GM12878 (cell line): ENCODE data around the gene SPRED2. TPM values are rescaled to one million over a fixed set of nuclear protein-coding genes. Genes with fewer than 3 reads are reported as not detected.

Experiments
- ATAC-seq: fragments of 200-7000 bp; cut with Tn5 transposase; 3 replicates; pipeline ENCODE4 v1.9.1; 2020; ENCODE audit warnings: mild to moderate bottlenecking, moderate library complexity
- BruUV-seq: library from RNA; stranded (reverse); fragments of 400-500 nt; replicated peaks from 2 replicates; lab custom pipeline; 2021; lab: Mats Ljungman, UMichigan
- CTCF ChIA-PET: fragments of 300-600 bp; sonication (Branson Sonifier 250); formaldehyde crosslinking; extraction: SDS; loops from one replicate; lab custom pipeline; 2021; ENCODE audit warnings: inconsistent platforms; lab: Yijun Ruan, JAX
- POLR2A ChIA-PET: fragments of 350-600 bp; formaldehyde crosslinking; extraction: SDS; loops from one replicate; lab custom pipeline; 2021; ENCODE audit warnings: inconsistent platforms; lab: Charles Lee
- RAD21 ChIA-PET: fragments of 300-600 bp; sonication (Branson Sonifier 250); formaldehyde crosslinking; loops from one replicate; lab custom pipeline; 2023; ENCODE audit warnings: antibody characterized with exemption; ENCODE audit not compliant: unreplicated experiment; lab: Charles Lee
- SMC1A ChIA-PET: fragments of 300-600 bp; sonication (Branson Sonifier 250); formaldehyde crosslinking; loops from one replicate; lab custom pipeline; 2023; ENCODE audit not compliant: unreplicated experiment, uncharacterized antibody; lab: Charles Lee
- DNase-seq: peaks from one replicate; pipeline ENCODE4 v3.0.0-alpha.2; 2011; ENCODE audit warnings: low read depth, low spot score
- FAIRE-seq: peaks from 3 replicates; lab custom pipeline; 2011; peaks lifted over from hg19 to GRCh38; lab: Jason Lieb, UNC
- H2AFZ ChIP-seq: 2 replicates; pipeline ENCODE4 v1.6.0; 2011; ENCODE audit warnings: low read depth, low read length, control low read depth; ENCODE audit not compliant: control insufficient read depth
- H3K27ac ChIP-seq: 2 replicates; pipeline ENCODE4 v1.5.1; 2011; ENCODE audit warnings: control low read depth; ENCODE audit not compliant: control insufficient read depth, insufficient read depth
- H3K27me3 ChIP-seq, 2 experiments: replicated peaks in 1 of 2; 2 replicates each; pipeline versions ENCODE4 v1.6.0 to v1.6.1; 2011; ENCODE audit warnings: low read length in 1 of 2; ENCODE audit not compliant: control insufficient read depth in 2 of 2, insufficient read depth in 2 of 2
- H3K36me3 ChIP-seq, 2 experiments: 2 replicates each; pipeline ENCODE4 v1.5.1; 2011; ENCODE audit warnings: low read length in 1 of 2; ENCODE audit not compliant: control insufficient read depth in 2 of 2, insufficient read depth in 2 of 2
- H3K4me1 ChIP-seq: 2 replicates; pipeline ENCODE4 v1.6.1; 2011; ENCODE audit warnings: mild to moderate bottlenecking, low read length, moderate library complexity, mixed read lengths; ENCODE audit not compliant: control insufficient read depth, insufficient read depth
- H3K4me2 ChIP-seq: 2 replicates; pipeline ENCODE4 v1.6.0; 2011; ENCODE audit warnings: control low read depth; ENCODE audit not compliant: control insufficient read depth, insufficient read depth
- H3K4me3 ChIP-seq: fragments of 200-600 bp; sonication (generic); 2 replicates; pipeline ENCODE4 v1.5.1; 2016
- H3K79me2 ChIP-seq: 2 replicates; pipeline ENCODE4 v1.6.0; 2011; ENCODE audit warnings: low read length; ENCODE audit not compliant: control insufficient read depth, insufficient read depth
- H3K9ac ChIP-seq: 2 replicates; pipeline ENCODE4 v1.8.0; 2011; ENCODE audit warnings: low read length, control low read depth, mixed read lengths; ENCODE audit not compliant: control insufficient read depth, insufficient read depth
- H3K9me3 ChIP-seq: replicated peaks from 3 replicates; pipeline ENCODE4 v1.5.1; 2011; ENCODE audit warnings: mild to moderate bottlenecking, low read length; ENCODE audit not compliant: control insufficient read depth, insufficient read depth
- H4K20me1 ChIP-seq: 2 replicates; pipeline ENCODE4 v1.6.0; 2011; ENCODE audit not compliant: control insufficient read depth, insufficient read depth
- E2F8 ChIP-seq: fragments of 450-650 bp; IDR thresholded peaks from 2 replicates; pipeline ENCODE4 v1.6.1; 2018; ENCODE audit warnings: mild to moderate bottlenecking, low read depth, moderate library complexity; ENCODE audit not compliant: partially characterized antibody
- ELK1 ChIP-seq: IDR thresholded peaks from 2 replicates; pipeline ENCODE4 v1.6.1; 2012; ENCODE audit warnings: low read depth, low read length, improper control_type of control experiment
- FOS ChIP-seq: IDR thresholded peaks from 3 replicates; pipeline ENCODE4 v1.6.1; 2011; ENCODE audit warnings: borderline replicate concordance; ENCODE audit not compliant: insufficient read length; ENCODE audit errors: extremely low read depth
- LARP7 ChIP-seq: fragments of 450-650 bp; IDR thresholded peaks from 2 replicates; pipeline ENCODE4 v1.6.1; 2017; ENCODE audit warnings: mild to moderate bottlenecking
- MTA3 ChIP-seq: IDR thresholded peaks from 2 replicates; pipeline ENCODE4 v1.6.1; 2012; ENCODE audit warnings: low read length, inconsistent platforms, borderline replicate concordance
- NFYB ChIP-seq: IDR thresholded peaks from 2 replicates; pipeline ENCODE4 v1.6.1; 2011; ENCODE audit warnings: low read depth, mild to moderate bottlenecking, low read length, improper control_type of control experiment, moderate library complexity; ENCODE audit not compliant: insufficient read depth
- RUNX3 ChIP-seq: IDR thresholded peaks from 2 replicates; pipeline ENCODE4 v1.6.1; 2012; ENCODE audit warnings: low read length, inconsistent platforms
- SMAD1 ChIP-seq: fragments of 450-650 bp; IDR thresholded peaks from 2 replicates; pipeline ENCODE4 v1.6.1; 2018; ENCODE audit warnings: mild to moderate bottlenecking, low read depth; ENCODE audit not compliant: partially characterized antibody
- SUPT20H ChIP-seq: IDR thresholded peaks from 2 replicates; pipeline ENCODE4 v1.6.1; 2011; ENCODE audit warnings: low read depth, mild to moderate bottlenecking, low read length, moderate library complexity, borderline replicate concordance; ENCODE audit not compliant: control insufficient read depth
- TARDBP ChIP-seq: IDR thresholded peaks from 2 replicates; pipeline ENCODE4 v1.6.1; 2016; ENCODE audit warnings: borderline replicate concordance
- ZBTB33 ChIP-seq: fragments of 450-650 bp; IDR thresholded peaks from 2 replicates; pipeline ENCODE4 v1.6.1; 2017; ENCODE audit warnings: mild to moderate bottlenecking
- ZNF217 ChIP-seq: fragments of 450-650 bp; IDR thresholded peaks from 2 replicates; pipeline ENCODE4 v1.6.1; 2017; ENCODE audit warnings: antibody characterized with exemption, mild to moderate bottlenecking
- ZSCAN29 ChIP-seq: fragments of 450-650 bp; IDR thresholded peaks from 2 replicates; pipeline ENCODE4 v1.6.1; 2017; ENCODE audit warnings: mild to moderate bottlenecking, moderate library complexity
- WGBS: methylation state at CpG from one replicate; pipeline ENCODE4 v1.1.6; 2016; ENCODE audit warnings: low lambda C conversion rate; ENCODE audit not compliant: insufficient replicate concordance, insufficient coverage; ENCODE audit errors: missing lambda C conversion rate; 5-methylcytosine and 5-hydroxymethylcytosine counted together
- in situ Hi-C: fragments of 300-500 bp; cut with MboI; formaldehyde crosslinking; loops from 9 replicates; pipeline ENCODE4 v1.14.3; 2018; ENCODE audit warnings: mixed read lengths
- intact Hi-C: fragments of 100-400 bp; cut with micrococcal nuclease; formaldehyde crosslinking; loops from one replicate; pipeline ENCODE4 v1.14.2; 2022; ENCODE audit not compliant: unreplicated experiment
- polyA plus RNA-seq, 11 experiments: library from polyadenylated mRNA; depleted of rRNA in 4 of 11; unstranded in 6 of 11; stranded (reverse) in 5 of 11; fragments of >200 nt; fragmentation: Nextera tagmentation in 4 of 11; fragmentation: Illumina TruSeq in 1 of 11; extraction: Ambion mirVana in 4 of 11; extraction: Trizol in 1 of 11; gene quantifications; 1 replicate in 1 of 11; 2 replicates in 10 of 11; pipeline versions ENCODE4 v1.2.1 to v1.2.3, GENCODE V29; 2011 to 2016; ENCODE audit warnings: inconsistent platforms in 2 of 11, missing spikeins in 2 of 11, low read depth in 1 of 11
- total RNA-seq, 4 experiments: library from RNA; depleted of rRNA in 3 of 4; stranded (reverse); fragments of >200 nt in 3 of 4; fragmentation: Illumina TruSeq in 1 of 4; extraction: Trizol in 1 of 4; gene quantifications; 2 replicates each; pipeline versions ENCODE4 v1.2.1 to v1.2.3, GENCODE V29; 2013 to 2021

Gene SPRED2
- total and polyA plus RNA-seq, 10 of the 15 experiments (the other 5 are each of a cell fraction or from before 2014, with no cell fraction given): 3.0 to 23.9 (median 9.7) TPM

- TF ChIP-seq NFYB: no peak
- TF ChIP-seq SUPT20H: no peak
- TF ChIP-seq LARP7: no peak
- no peak for TF ChIP-seq ZBTB33
- no peak for TF ChIP-seq SMAD1
- TF ChIP-seq MTA3: no peak
- TF ChIP-seq E2F8: no peak
- no peak for TF ChIP-seq ELK1
- TF ChIP-seq RUNX3: no peak
- no peak for TF ChIP-seq TARDBP
- TF ChIP-seq ZNF217: no peak
- TF ChIP-seq ZSCAN29: no peak
- no peak for TF ChIP-seq FOS
- ChIA-PET POLR2A (interaction anchor here (0.5 to 0.6 kb wide), 2 partner anchors 16 to 23 kb away, joined by 3 to 7 read pairs; no protein-coding TSS in a partner anchor), CTCF (interaction anchor here (1.0 kb wide), 1 partner anchor 56 kb away, joined by 3 read pairs; no protein-coding TSS in a partner anchor), SMC1A (interaction anchor here (1.2 to 4.7 kb wide), 2 partner anchors 15 to 90 kb away, joined by 3 to 32 read pairs; no protein-coding TSS in a partner anchor), RAD21 (interaction anchor here (1.7 kb wide), 1 partner anchor 14 kb away, joined by 4 read pairs; no protein-coding TSS in a partner anchor)
- ATAC-seq (no peak), DNase-seq (no peak), FAIRE-seq (no peak)
- no peak overlapping the region for H3K4me3 ChIP-seq
- intact Hi-C loops: no loop called here
- H3K79me2 ChIP-seq: peaks cover 3% of the 10 kb centered on the region; the same call in 1 of the 2 replicates
- H3K27me3 ChIP-seq: no peaks in the 10 kb centered on the region
- H3K9me3 ChIP-seq: no peaks in the 10 kb centered on the region
- 20% methylated on average over 2 of the region's 2 CpGs for WGBS
- no peak overlapping the region for H3K4me2 ChIP-seq
- peaks cover 16% of the 10 kb centered on the region for H3K4me1 ChIP-seq
- BruUV-seq: no TSS peak
- H2AFZ ChIP-seq: no peak overlapping the region
- no peaks in the 10 kb centered on the region for H3K36me3 ChIP-seq
- in situ Hi-C loops: no loop called here
- no peaks in the 10 kb centered on the region for H4K20me1 ChIP-seq
- no peak overlapping the region for H3K9ac ChIP-seq
- H3K27ac ChIP-seq: no peak overlapping the region
These were observed 18.8 kb downstream of the SPRED2 start for GRCh38 chr2:65413610-65414009.
